IMR-90 (cell line): Measurements from ENCODE around the gene PHOX2A. TPM values are rescaled to one million over a fixed set of nuclear protein-coding genes. Genes with fewer than 3 reads are reported as not detected.

ENCODE experiments used
- ATAC-seq: fragments of 200-7000 bp; cut with Tn5 transposase; 2 replicates; pipeline ENCODE4 v1.9.1; 2020; ENCODE audit warnings: low read depth, mild to moderate bottlenecking, moderate library complexity
- BruUV-seq: library from RNA; stranded (reverse); fragments of 400-500 nt; replicated peaks from 2 replicates; lab custom pipeline; 2021; lab: Mats Ljungman, UMichigan
- CTCF ChIA-PET: fragments of 300-600 bp; formaldehyde crosslinking; extraction: SDS; loops from one replicate; lab custom pipeline; 2021; ENCODE audit warnings: antibody characterized with exemption; lab: Yijun Ruan, JAX
- POLR2A ChIA-PET: fragments of 300-600 bp; sonication (Branson Sonifier 250); formaldehyde crosslinking; loops from one replicate; lab custom pipeline; 2022; ENCODE audit warnings: antibody characterized with exemption; ENCODE audit not compliant: unreplicated experiment; lab: Charles Lee
- DNase-seq: peaks from one replicate; pipeline ENCODE4 v3.0.0; 2013
- H2AFZ ChIP-seq: replicated peaks from 2 replicates; pipeline ENCODE3; 2013; ENCODE audit warnings: low read length, mild to moderate bottlenecking; ENCODE audit not compliant: poor library complexity
- H2AK5ac ChIP-seq: 2 replicates; pipeline ENCODE4 v1.6.1; 2013; ENCODE audit warnings: low read depth, low read length, inconsistent platforms
- H2AK9ac ChIP-seq: replicated peaks from 2 replicates; pipeline ENCODE3; 2013; ENCODE audit warnings: mild to moderate bottlenecking, low read depth, low read length, moderate library complexity; ENCODE audit not compliant: poor library complexity
- H2BK120ac ChIP-seq: 2 replicates; pipeline ENCODE4 v1.6.1; 2013; ENCODE audit warnings: low read depth, low read length, inconsistent platforms
- H2BK15ac ChIP-seq: 3 replicates; pipeline ENCODE4 v1.6.1; 2013; ENCODE audit warnings: low read depth, low read length, inconsistent platforms
- H2BK20ac ChIP-seq: 2 replicates; pipeline ENCODE4 v1.6.1; 2013; ENCODE audit warnings: low read depth, mild to moderate bottlenecking, inconsistent platforms, low read length, moderate library complexity
- H2BK5ac ChIP-seq: 2 replicates; pipeline ENCODE4 v1.6.1; 2013; ENCODE audit warnings: mild to moderate bottlenecking, low read depth, low read length, inconsistent platforms; ENCODE audit not compliant: poor library complexity, severe bottlenecking
- H3K14ac ChIP-seq: replicated peaks from 2 replicates; pipeline ENCODE4 v1.6.1; 2013; ENCODE audit warnings: low read depth, low read length, inconsistent platforms
- H3K18ac ChIP-seq: 2 replicates; pipeline ENCODE4 v1.6.1; 2013; ENCODE audit warnings: low read depth, low read length, control low read depth
- H3K23ac ChIP-seq: 2 replicates; pipeline ENCODE4 v1.6.1; 2013; ENCODE audit warnings: low read depth, low read length, inconsistent platforms
- H3K27ac ChIP-seq: 2 replicates; pipeline ENCODE4 v1.5.1; 2013; ENCODE audit warnings: mild to moderate bottlenecking, control low read depth, low read length; ENCODE audit not compliant: insufficient read depth
- H3K27me3 ChIP-seq: 2 replicates; pipeline ENCODE4 v1.6.1; 2013; ENCODE audit warnings: low read length; ENCODE audit not compliant: control insufficient read depth, insufficient read depth
- H3K36me3 ChIP-seq: 2 replicates; pipeline ENCODE4 v1.6.1; 2013; ENCODE audit warnings: low read length, mixed read lengths; ENCODE audit not compliant: control insufficient read depth, insufficient read depth
- H3K4ac ChIP-seq: 2 replicates; pipeline ENCODE4 v1.6.1; 2013; ENCODE audit warnings: low read depth, low read length, inconsistent platforms
- H3K4me1 ChIP-seq: 2 replicates; pipeline ENCODE4 v1.6.1; 2013; ENCODE audit warnings: low read length, mixed read lengths; ENCODE audit not compliant: control insufficient read depth, insufficient read depth
- H3K4me2 ChIP-seq: 2 replicates; pipeline ENCODE4 v1.6.1; 2013; ENCODE audit warnings: low read depth, mild to moderate bottlenecking, control low read depth, low read length, moderate library complexity
- H3K4me3 ChIP-seq: 2 replicates; pipeline ENCODE4 v1.5.1; 2013; ENCODE audit warnings: low read depth, mild to moderate bottlenecking, control low read depth, low read length, moderate library complexity; ENCODE audit not compliant: insufficient read depth
- H3K56ac ChIP-seq: 2 replicates; pipeline ENCODE4 v1.6.1; 2013; ENCODE audit warnings: low read length, inconsistent platforms; ENCODE audit not compliant: insufficient read depth; ENCODE audit errors: extremely low read depth
- H3K79me1 ChIP-seq, 2 experiments: 2 replicates each; pipeline ENCODE4 v1.6.1; 2013; ENCODE audit warnings: low read length in 2 of 2, inconsistent platforms in 1 of 2, low read depth in 1 of 2
- H3K9ac ChIP-seq: 2 replicates; pipeline ENCODE4 v1.6.1; 2013; ENCODE audit warnings: low read depth, low read length, control low read depth
- H3K9me1 ChIP-seq: 2 replicates; pipeline ENCODE4 v1.6.1; 2013; ENCODE audit warnings: low read length, inconsistent platforms; ENCODE audit not compliant: insufficient read depth
- H3K9me3 ChIP-seq: 2 replicates; pipeline ENCODE4 v1.6.1; 2013; ENCODE audit warnings: low read length; ENCODE audit not compliant: control insufficient read depth, insufficient read depth
- H4K20me1 ChIP-seq: 2 replicates; pipeline ENCODE4 v1.6.1; 2013; ENCODE audit warnings: low read length, inconsistent platforms; ENCODE audit not compliant: insufficient read depth
- H4K5ac ChIP-seq: 2 replicates; pipeline ENCODE4 v1.6.1; 2013; ENCODE audit warnings: mild to moderate bottlenecking, low read depth, low read length, control low read depth
- H4K8ac ChIP-seq, 2 experiments: 2 replicates each; pipeline ENCODE4 v1.6.1; 2013; ENCODE audit warnings: low read depth in 2 of 2, low read length in 2 of 2, control low read depth in 1 of 2, inconsistent platforms in 1 of 2
- H4K91ac ChIP-seq: 2 replicates; pipeline ENCODE4 v1.6.1; 2013; ENCODE audit warnings: low read depth, low read length, inconsistent platforms; ENCODE audit not compliant: insufficient read depth
- FOS ChIP-seq: fragments of 150-350 bp; IDR thresholded peaks from 2 replicates; pipeline ENCODE4 v1.6.1; 2016; ENCODE audit warnings: low read depth, low read length
- MAFK ChIP-seq: IDR thresholded peaks from 2 replicates; pipeline ENCODE4 v1.6.1; 2012; ENCODE audit warnings: low read depth, low read length, improper control_type of control experiment
- RAD21 ChIP-seq: IDR thresholded peaks from 2 replicates; pipeline ENCODE4 v1.6.1; 2012; ENCODE audit warnings: low read length, improper control_type of control experiment
- WGBS, 2 experiments: methylation state at CpG; one replicate each; pipeline versions ENCODE4 v1.1.5 to v1.1.7; 2013; ENCODE audit warnings: missing lambda C conversion rate in 2 of 2; ENCODE audit not compliant: insufficient read length in 1 of 2; ENCODE audit errors: extremely low coverage in 2 of 2; 5-methylcytosine and 5-hydroxymethylcytosine counted together
- dilution Hi-C: fragments of 300-500 bp; cut with HindIII; formaldehyde crosslinking; loops from one replicate; pipeline ENCODE4 v1.14.3; 2018; ENCODE audit warnings: low sequenced_read_pairs; ENCODE audit not compliant: unreplicated experiment
- in situ Hi-C: fragments of 300-500 bp; cut with MboI; formaldehyde crosslinking; loops from 3 replicates; pipeline ENCODE4 v1.14.3; 2019; ENCODE audit warnings: low sequenced_read_pairs, inconsistent platforms, mixed read lengths
- intact Hi-C: fragments of 100-400 bp; cut with micrococcal nuclease; formaldehyde crosslinking; loops from 2 replicates; pipeline ENCODE4 v1.10.0; 2022
- polyA plus RNA-seq, 3 experiments: library from polyadenylated mRNA; depleted of rRNA; stranded (reverse); fragments of >200 nt; gene quantifications; 2 replicates each; pipeline ENCODE4 v1.2.3, GENCODE V29; 2012; ENCODE audit warnings: low replicate concordance in 1 of 3
- total RNA-seq: library from RNA; depleted of rRNA; stranded (reverse); fragments of >200 nt; gene quantifications from 2 replicates; pipeline ENCODE4 v1.2.3, GENCODE V29; 2012

The PHOX2A gene
- total and polyA plus RNA-seq, 2 of the 4 experiments (the other 2 are of a cell fraction) = not detected

- Histone ChIP-seq H3K4me1 (no peaks in the 10 kb centered on the region), H4K8ac (no peak overlapping the region), H3K27ac (no peak overlapping the region), H3K4me3 (no peak overlapping the region), H2AK9ac (no peak overlapping the region), H2BK15ac (no peak overlapping the region), H3K9me1 (no peaks in the 10 kb centered on the region), H3K79me1 (no peaks in the 10 kb centered on the region), H2BK120ac (no peak overlapping the region), H2AFZ (no peak overlapping the region), H3K56ac (no peak overlapping the region), H3K14ac (no peak overlapping the region), H2BK5ac (no peak overlapping the region), H3K23ac (no peak overlapping the region), H4K20me1 (0 out of 2 replicates have a peak, but pooled peaks cover 2% of the 10 kb centered on the region), H3K27me3 (peaks cover 83% of the 10 kb centered on the region), H3K4me2 (no peak overlapping the region), H3K18ac (no peak overlapping the region), H4K5ac (no peak overlapping the region), H3K9me3 (peaks cover 5% of the 10 kb centered on the region), H3K4ac (no peak overlapping the region), H4K91ac (no peak overlapping the region), H2BK20ac (no peak overlapping the region), H2AK5ac (no peak overlapping the region), H3K36me3 (no peaks in the 10 kb centered on the region), H3K9ac (no peak overlapping the region)
- in situ Hi-C loops (no loop called here), intact Hi-C loops (no loop called here), dilution Hi-C loops (no loop called here)
- no peak for TF ChIP-seq FOS
- peak; percentile 93 for TF ChIP-seq MAFK
- TF ChIP-seq RAD21 = no peak
- WGBS, 2 experiments = 85% methylated on average over 12 of the region's 24 CpGs; no CpG with 5 or more reads in 1 of the 2 experiments
- DNase-seq (no peak), ATAC-seq (no peak)
- no TSS peak for BruUV-seq
- CTCF ChIA-PET = no interaction called here
- POLR2A ChIA-PET = no interaction called here
Observed at GRCh38 chr11:72250661-72251464, 6.9 kb upstream of the PHOX2A start.
